ENCODE data around the gene CCT7. TPM values are rescaled to one million over a fixed set of nuclear protein-coding genes. Genes with fewer than 3 reads are reported as not detected.
A peak's percentile ranks its signal among the peaks of the same experiment; 100 is the strongest.

The CCT7 gene
- total RNA-seq, 2 experiments from 2014 or later, result 347 to 362 TPM

DNA sequence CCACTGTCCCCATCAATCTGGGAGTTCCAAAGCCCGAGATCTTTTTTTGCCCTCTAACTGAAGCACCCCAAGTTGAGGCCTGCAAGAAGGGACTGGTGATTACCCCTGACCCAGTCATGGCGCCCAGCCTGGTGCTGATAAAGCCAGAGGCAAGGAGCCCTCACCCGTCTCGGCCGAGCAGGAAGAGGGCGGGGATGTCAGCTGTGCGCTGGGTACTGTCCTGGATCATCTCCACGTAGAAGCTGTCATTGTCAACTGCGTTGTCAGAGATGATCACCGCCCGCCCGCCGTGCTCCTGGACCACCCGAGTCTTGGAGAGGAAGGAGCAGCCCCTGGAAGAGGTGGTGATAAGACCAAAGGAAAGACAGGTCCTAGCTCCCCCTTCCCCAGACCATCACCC is 5.5 kb upstream of the CCT7 start:
- ATAC-seq, result no peak
- ChIA-PET POLR2A (no interaction called here), CTCF (interaction anchor here (1.1 to 5.1 kb wide), 3 partner anchors 16 to 1228 kb away, joined by 3 to 17 read pairs (median 9); no protein-coding TSS in a partner anchor)
- Mint-ChIP-seq H3K4me1 (ENCODE audit: low read depth) (peaks cover 22% of the 10 kb centered on the region), H3K27me3 (ENCODE audit: low read depth) (no peaks in the 10 kb centered on the region), H3K27ac (no peak overlapping the region), H3K9me3 (ENCODE audit: insufficient read depth) (no peaks in the 10 kb centered on the region), H3K4me3 (no peak overlapping the region), H3K36me3 (ENCODE audit: low read depth) (peaks cover 2% of the 10 kb centered on the region)
- no peak for DNase-seq

GRCh38 chr2:73232403-73233153 is 1.5 kb upstream of the CCT7 start:
- ChIA-PET POLR2A (interaction anchor here (0.6 to 2.8 kb wide), 6 partner anchors 12 to 161 kb away, joined by 3 to 21 read pairs (median 5); partner anchors contain the start of genes ALMS1 and SFXN5), CTCF (interaction anchor here (0.7 to 5.1 kb wide), 10 partner anchors 9 to 888 kb away, joined by 3 to 43 read pairs (median 6); partner anchors contain the start of genes FBXO41 and SMYD5)
- peaks cover 19% of the 10 kb centered on the region for H3K36me3 Mint-ChIP-seq (ENCODE audit: low read depth)
- DNase-seq (peak; percentile 52), ATAC-seq (peak; percentile 2)
- H3K4me1 Mint-ChIP-seq (ENCODE audit: low read depth), result peaks cover 31% of the 10 kb centered on the region
- peak overlapping the region; percentile 83 for H3K27ac Mint-ChIP-seq
- H3K4me3 Mint-ChIP-seq, result peak overlapping the region; percentile 85
- H3K9me3 Mint-ChIP-seq (ENCODE audit: insufficient read depth), result no peaks in the 10 kb centered on the region
- no peaks in the 10 kb centered on the region for H3K27me3 Mint-ChIP-seq (ENCODE audit: low read depth)

- peak within 1 kb of the TSS; percentile 83 for H3K27ac Mint-ChIP-seq
- peak; percentile 92 for ATAC-seq
- H3K9me3 Mint-ChIP-seq (ENCODE audit: insufficient read depth), result no peaks in the 10 kb centered on the region
- H3K4me3 Mint-ChIP-seq, result peak within 1 kb of the TSS; percentile 85
- peak; percentile 97 for DNase-seq
- H3K4me1 Mint-ChIP-seq (ENCODE audit: low read depth), result peaks cover 35% of the 10 kb centered on the region
- POLR2A ChIA-PET, result interaction anchor here (0.6 to 2.8 kb wide), 13 partner anchors 9 to 504 kb away, joined by 3 to 21 read pairs (median 6); partner anchors contain the start of genes ALMS1, FBXO41, SFXN5 and TPRKB
- peaks cover 23% of the 10 kb centered on the region for H3K36me3 Mint-ChIP-seq (ENCODE audit: low read depth)
- no peaks in the 10 kb centered on the region for H3K27me3 Mint-ChIP-seq (ENCODE audit: low read depth)
- CTCF ChIA-PET, result interaction anchor here (0.7 to 5.0 kb wide), 10 partner anchors 8 to 887 kb away, joined by 3 to 43 read pairs (median 5); partner anchors contain the start of genes FBXO41 and SMYD5
These were observed 765 bp upstream of the CCT7 start, which contains the start of gene PRADC1 for GRCh38 chr2:73233154-73233931. Gene PRADC1 (minus strand): TSS chr2:73233239. CDS start chr2:73233160, 79 bp downstream.

GRCh38 chr2:73235315-73236028 is 1.4 kb downstream of the CCT7 start:
- H3K4me3 Mint-ChIP-seq, result peak overlapping the region; percentile 85
- no peaks in the 10 kb centered on the region for H3K27me3 Mint-ChIP-seq (ENCODE audit: low read depth)
- no peak for ATAC-seq
- peaks cover 29% of the 10 kb centered on the region for H3K36me3 Mint-ChIP-seq (ENCODE audit: low read depth)
- ChIA-PET POLR2A (interaction anchor here (0.5 to 2.7 kb wide), 9 partner anchors 9 to 502 kb away, joined by 3 to 11 read pairs (median 5); partner anchors contain the start of genes ALMS1, EGR4, FBXO41 and TPRKB), CTCF (interaction anchor here (1.0 to 5.0 kb wide), 4 partner anchors 9 to 58 kb away, joined by 3 to 43 read pairs (median 18); partner anchors contain the start of gene SMYD5)
- DNase-seq, result no peak
- no peaks in the 10 kb centered on the region for H3K9me3 Mint-ChIP-seq (ENCODE audit: insufficient read depth)
- peaks cover 50% of the 10 kb centered on the region for H3K4me1 Mint-ChIP-seq (ENCODE audit: low read depth)
- peak overlapping the region; percentile 83 for H3K27ac Mint-ChIP-seq

DNA sequence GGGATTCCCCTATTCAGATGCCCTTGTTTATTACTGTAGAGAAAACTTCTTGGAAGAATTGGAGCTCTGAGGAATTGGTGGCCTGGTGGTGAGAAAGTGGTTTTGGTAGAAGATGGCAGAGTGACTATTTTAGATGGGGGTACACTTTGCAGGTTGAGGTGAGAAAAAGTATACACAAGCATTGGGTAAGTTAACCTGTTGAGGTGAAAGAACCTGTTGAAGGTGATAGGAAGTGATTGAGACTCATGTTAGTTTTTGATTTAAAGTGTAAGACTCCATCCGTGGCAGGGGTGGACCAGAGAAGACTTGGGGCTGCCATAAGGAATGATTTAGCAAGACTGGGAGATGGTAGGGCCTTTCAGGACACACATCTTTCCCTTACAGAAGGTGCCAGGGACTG is 3.1 kb downstream of the CCT7 start:
- ATAC-seq, result no peak
- Mint-ChIP-seq H3K4me3 (no peak overlapping the region), H3K9me3 (ENCODE audit: insufficient read depth) (no peaks in the 10 kb centered on the region), H3K4me1 (ENCODE audit: low read depth) (peaks cover 46% of the 10 kb centered on the region), H3K27ac (peak overlapping the region; percentile 9), H3K27me3 (ENCODE audit: low read depth) (no peaks in the 10 kb centered on the region), H3K36me3 (ENCODE audit: low read depth) (peaks cover 34% of the 10 kb centered on the region)
- CTCF ChIA-PET, result interaction anchor here (4.2 to 5.0 kb wide), 2 partner anchors 24 to 53 kb away, joined by 26 to 30 read pairs; partner anchors contain the start of gene SMYD5
- DNase-seq, result no peak
- POLR2A ChIA-PET, result no interaction called here

DNA sequence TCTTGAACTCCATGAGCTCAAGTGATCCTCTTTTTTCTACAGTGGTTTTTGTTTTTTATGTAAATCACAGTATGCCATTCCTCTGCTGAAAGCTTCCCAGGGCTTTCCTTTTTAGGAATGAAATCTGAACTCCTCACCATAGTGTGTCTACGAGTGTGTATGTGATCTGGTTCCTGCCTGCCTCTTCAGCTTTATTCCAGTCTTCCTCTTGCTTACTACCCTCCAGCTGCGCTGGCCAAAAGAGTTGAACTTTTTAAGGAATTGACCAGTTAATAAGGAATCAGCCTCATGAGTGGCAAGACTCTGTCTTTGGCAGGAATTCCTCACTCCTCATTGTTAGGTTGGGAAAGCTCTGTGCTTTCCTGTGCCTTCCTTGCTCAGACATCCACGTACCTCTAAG is 4.0 kb downstream of the CCT7 start:
- no peak for DNase-seq
- no peaks in the 10 kb centered on the region for H3K27me3 Mint-ChIP-seq (ENCODE audit: low read depth)
- H3K4me3 Mint-ChIP-seq, result no peak overlapping the region
- H3K9me3 Mint-ChIP-seq (ENCODE audit: insufficient read depth), result no peaks in the 10 kb centered on the region
- H3K27ac Mint-ChIP-seq, result no peak overlapping the region
- ChIA-PET POLR2A (interaction anchor here (0.5 to 1.3 kb wide), 2 partner anchors 18 to 258 kb away, joined by 3 read pairs; no protein-coding TSS in a partner anchor), CTCF (interaction anchor here (1.3 to 4.2 kb wide), 2 partner anchors 30 to 52 kb away, joined by 3 to 26 read pairs; no protein-coding TSS in a partner anchor)
- ATAC-seq, result no peak
- H3K36me3 Mint-ChIP-seq (ENCODE audit: low read depth), result peaks cover 42% of the 10 kb centered on the region
- H3K4me1 Mint-ChIP-seq (ENCODE audit: low read depth), result peaks cover 42% of the 10 kb centered on the region

DNA sequence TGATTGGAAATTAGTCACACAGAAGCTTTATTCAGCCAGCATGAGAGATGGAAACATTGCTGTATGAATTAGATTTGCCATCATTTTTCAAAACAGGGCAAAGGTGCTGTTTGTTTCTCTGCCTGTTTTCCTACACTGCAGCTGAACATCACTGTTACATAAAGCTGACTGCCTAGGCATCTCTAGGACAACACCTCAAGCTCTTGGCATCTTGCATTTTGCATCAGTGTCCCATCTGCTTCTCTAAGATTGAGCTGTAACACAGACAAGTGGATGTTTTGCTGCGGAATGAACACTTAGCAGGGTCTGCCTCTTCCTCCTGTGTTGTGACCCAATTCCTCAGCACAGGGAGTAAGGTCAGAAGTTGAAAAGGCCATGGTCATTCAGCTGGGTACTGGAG is 4.9 kb downstream of the CCT7 start:
- ChIA-PET POLR2A (interaction anchor here (0.8 to 1.3 kb wide), 2 partner anchors 19 to 27 kb away, joined by 3 read pairs; no protein-coding TSS in a partner anchor), CTCF (interaction anchor here (1.2 to 4.2 kb wide), 4 partner anchors 9 to 51 kb away, joined by 3 to 26 read pairs (median 4); no protein-coding TSS in a partner anchor)
- Mint-ChIP-seq H3K4me3 (no peak overlapping the region), H3K36me3 (ENCODE audit: low read depth) (peaks cover 48% of the 10 kb centered on the region), H3K4me1 (ENCODE audit: low read depth) (peaks cover 46% of the 10 kb centered on the region), H3K27me3 (ENCODE audit: low read depth) (no peaks in the 10 kb centered on the region), H3K27ac (peak overlapping the region; percentile 44), H3K9me3 (ENCODE audit: insufficient read depth) (no peaks in the 10 kb centered on the region)
- ATAC-seq, result no peak
- no peak for DNase-seq

- CTCF ChIA-PET, result interaction anchor here (1.2 to 4.2 kb wide), 3 partner anchors 8 to 50 kb away, joined by 3 to 26 read pairs (median 4); no protein-coding TSS in a partner anchor
- Mint-ChIP-seq H3K36me3 (ENCODE audit: low read depth) (peaks cover 56% of the 10 kb centered on the region), H3K27me3 (ENCODE audit: low read depth) (no peaks in the 10 kb centered on the region), H3K4me1 (ENCODE audit: low read depth) (peaks cover 48% of the 10 kb centered on the region), H3K4me3 (no peak overlapping the region), H3K9me3 (ENCODE audit: insufficient read depth) (no peaks in the 10 kb centered on the region), H3K27ac (no peak overlapping the region)
- POLR2A ChIA-PET, result interaction anchor here (0.8 kb wide), 1 partner anchor 27 kb away, joined by 3 read pairs; no protein-coding TSS in a partner anchor
- ATAC-seq (no peak), DNase-seq (no peak)
These were observed 5.7 kb downstream of the CCT7 start for GRCh38 chr2:73239776-73240175.

GRCh38 chr2:73243884-73244570 is 9.9 kb downstream of the CCT7 start:
- POLR2A ChIA-PET, result interaction anchor here (0.6 to 1.6 kb wide), 2 partner anchors 10 to 150 kb away, joined by 3 to 11 read pairs; partner anchors contain the start of genes CCT7 and PRADC1

GRCh38 chr2:73244580-73244979 is 10.5 kb downstream of the CCT7 start:
- peak overlapping the region; percentile 46 for H3K27ac Mint-ChIP-seq
- H3K27me3 Mint-ChIP-seq (ENCODE audit: low read depth), result no peaks in the 10 kb centered on the region
- ChIA-PET POLR2A (interaction anchor here (0.6 to 1.6 kb wide), 2 partner anchors 10 to 151 kb away, joined by 3 to 11 read pairs; partner anchors contain the start of genes CCT7 and PRADC1), CTCF (interaction anchor here (0.7 to 2.6 kb wide), 6 partner anchors 10 to 67 kb away, joined by 3 to 10 read pairs (median 4); partner anchors contain the start of genes CCT7 and PRADC1)
- H3K4me3 Mint-ChIP-seq, result no peak overlapping the region
- peaks cover 10% of the 10 kb centered on the region for H3K4me1 Mint-ChIP-seq (ENCODE audit: low read depth)
- ATAC-seq, result peak; percentile 39
- no peaks in the 10 kb centered on the region for H3K9me3 Mint-ChIP-seq (ENCODE audit: insufficient read depth)
- DNase-seq, result no peak
- H3K36me3 Mint-ChIP-seq (ENCODE audit: low read depth), result peaks cover 70% of the 10 kb centered on the region

More at GRCh38 chr2:73243884-73244570, 9.9 kb downstream of the CCT7 start:
- peak overlapping the region; percentile 46 for H3K27ac Mint-ChIP-seq
- no peak for ATAC-seq
- CTCF ChIA-PET, result interaction anchor here (0.7 to 2.6 kb wide), 6 partner anchors 10 to 67 kb away, joined by 3 to 10 read pairs (median 4); partner anchors contain the start of genes CCT7 and PRADC1
- H3K9me3 Mint-ChIP-seq (ENCODE audit: insufficient read depth), result no peaks in the 10 kb centered on the region
- H3K4me3 Mint-ChIP-seq, result no peak overlapping the region
- DNase-seq, result no peak
- peaks cover 67% of the 10 kb centered on the region for H3K36me3 Mint-ChIP-seq (ENCODE audit: low read depth)
- no peaks in the 10 kb centered on the region for H3K27me3 Mint-ChIP-seq (ENCODE audit: low read depth)
- peaks cover 15% of the 10 kb centered on the region for H3K4me1 Mint-ChIP-seq (ENCODE audit: low read depth)
